Body of pancreas (tissue), 4 donors: ENCODE measurements around the gene CEP68.
"Not testable (repeated sequence)": the region's sequence is repeated elsewhere in the genome, so short reads cannot be mapped to it uniquely, and the experiment has no call there.

Experiments
- CTCF ChIP-seq, 7 experiments: fragments of 450-650 bp in 4 of 7; fragments of 200-600 bp in 3 of 7; sonication (generic) in 3 of 7; IDR thresholded peaks; one replicate each; pipeline ENCODE4 v1.5.1; 2016 to 2019; ENCODE audit warnings: antibody characterized with exemption in 7 of 7
- POLR2A ChIP-seq, 3 donors: fragments of 450-650 bp; IDR thresholded peaks; one replicate each; pipeline ENCODE4 v1.6.1; 2016; ENCODE audit warnings: antibody characterized with exemption in 3 of 3, mild to moderate bottlenecking in 2 of 3

DNA sequence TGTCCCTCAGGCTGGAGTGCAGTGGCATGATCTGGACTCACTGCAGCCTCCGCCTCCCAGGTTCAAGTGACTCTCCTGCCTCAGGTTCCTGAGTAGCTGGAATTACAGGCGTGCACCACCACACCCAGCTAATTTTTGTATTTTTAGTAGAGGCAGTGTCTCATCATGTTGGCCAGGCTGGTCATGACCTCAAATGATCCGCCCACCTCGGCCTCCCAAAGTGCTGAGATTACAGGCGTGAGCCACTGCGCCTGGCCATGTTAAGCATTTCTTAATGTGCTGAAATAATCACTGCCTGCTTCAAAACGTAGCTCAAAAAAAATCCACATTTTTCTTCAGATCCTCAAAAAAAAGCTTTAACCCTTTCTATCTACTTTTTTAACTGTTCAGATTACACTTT lies 69.2 kb downstream of the CEP68 start:
- TF ChIP-seq CTCF, POLR2A (IDR thresholded peaks at IDR 0.05): not testable (repeated sequence)
